A549 (cell line): ENCODE measurements around the gene GRAMD1A.

Experiments used
- CTCF ChIP-seq: fragments of >200 bp; sonication (Bioruptor Twin); formaldehyde crosslinking; IDR thresholded peaks from 3 replicates; pipeline ENCODE4 v1.5.1; 2016
- HDAC2 ChIP-seq: fragments of 200-600 bp; sonication (generic); IDR thresholded peaks from 2 replicates; pipeline ENCODE4 v1.6.1; 2016
- MAX ChIP-seq: IDR thresholded peaks from 2 replicates; pipeline ENCODE4 v1.6.1; 2012
- PHF8 ChIP-seq: fragments of 200-600 bp; sonication (generic); IDR thresholded peaks from 2 replicates; pipeline ENCODE4 v1.6.1; 2016; ENCODE audit warnings: low read depth, mild to moderate bottlenecking, antibody characterized with exemption, moderate library complexity, borderline replicate concordance

DNA sequence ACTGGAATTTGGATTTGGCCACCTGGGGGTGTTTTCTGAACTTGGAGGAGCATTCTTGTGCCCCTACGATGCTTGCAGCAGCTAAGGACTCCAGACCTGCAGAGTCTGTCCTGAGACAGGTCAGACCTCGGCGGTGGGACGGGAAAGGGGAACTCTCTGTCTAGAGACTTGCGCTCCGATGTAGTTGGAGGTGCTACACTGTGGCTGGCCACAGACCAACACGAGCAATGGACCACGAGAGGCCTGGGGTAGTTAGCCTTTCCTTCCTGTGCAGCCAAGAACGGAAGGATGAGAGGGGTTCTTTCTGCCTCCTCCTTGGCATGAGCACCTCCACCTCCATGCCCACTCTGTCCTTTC, 5.9 kb upstream of the GRAMD1A start:
- TF ChIP-seq CTCF (no peak), PHF8 (no peak), HDAC2 (no peak), MAX (no peak)
